Measurements from ENCODE around the gene FAIM.

The FAIM gene

DNA sequence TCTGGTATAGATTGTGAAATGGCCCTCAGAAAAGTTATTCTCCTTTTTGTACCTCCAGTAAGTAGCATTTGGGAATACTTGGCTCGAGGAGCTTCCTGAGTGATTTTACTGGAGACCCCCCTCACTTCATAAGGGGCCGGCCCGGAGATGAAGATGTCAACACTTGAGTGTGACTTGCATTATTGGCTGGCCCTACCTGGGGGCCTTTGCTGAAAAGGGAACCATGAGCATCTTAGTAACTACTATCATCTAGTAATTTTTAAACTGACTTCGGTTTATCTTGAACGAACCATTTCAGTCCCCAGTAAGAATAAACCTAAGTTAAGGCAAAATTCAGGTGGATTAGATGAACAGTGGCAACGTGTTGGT is 1.3 kb downstream of the FAIM start:
- TF ChIP-seq, protein P1, sequence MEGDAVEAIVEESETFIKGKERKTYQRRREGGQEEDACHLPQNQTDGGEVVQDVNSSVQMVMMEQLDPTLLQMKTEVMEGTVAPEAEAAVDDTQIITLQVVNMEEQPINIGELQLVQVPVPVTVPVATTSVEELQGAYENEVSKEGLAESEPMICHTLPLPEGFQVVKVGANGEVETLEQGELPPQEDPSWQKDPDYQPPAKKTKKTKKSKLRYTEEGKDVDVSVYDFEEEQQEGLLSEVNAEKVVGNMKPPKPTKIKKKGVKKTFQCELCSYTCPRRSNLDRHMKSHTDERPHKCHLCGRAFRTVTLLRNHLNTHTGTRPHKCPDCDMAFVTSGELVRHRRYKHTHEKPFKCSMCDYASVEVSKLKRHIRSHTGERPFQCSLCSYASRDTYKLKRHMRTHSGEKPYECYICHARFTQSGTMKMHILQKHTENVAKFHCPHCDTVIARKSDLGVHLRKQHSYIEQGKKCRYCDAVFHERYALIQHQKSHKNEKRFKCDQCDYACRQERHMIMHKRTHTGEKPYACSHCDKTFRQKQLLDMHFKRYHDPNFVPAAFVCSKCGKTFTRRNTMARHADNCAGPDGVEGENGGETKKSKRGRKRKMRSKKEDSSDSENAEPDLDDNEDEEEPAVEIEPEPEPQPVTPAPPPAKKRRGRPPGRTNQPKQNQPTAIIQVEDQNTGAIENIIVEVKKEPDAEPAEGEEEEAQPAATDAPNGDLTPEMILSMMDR (IDR thresholded peaks at IDR 0.05; ENCODE audit: insufficient read depth, low read depth, low read length, missing control alignments) = no peak
- no peak for DNase-seq (ENCODE audit: low read depth)
- no peak overlapping the region for H3K4me3 ChIP-seq (ENCODE audit: low read depth, low read length)

DNA sequence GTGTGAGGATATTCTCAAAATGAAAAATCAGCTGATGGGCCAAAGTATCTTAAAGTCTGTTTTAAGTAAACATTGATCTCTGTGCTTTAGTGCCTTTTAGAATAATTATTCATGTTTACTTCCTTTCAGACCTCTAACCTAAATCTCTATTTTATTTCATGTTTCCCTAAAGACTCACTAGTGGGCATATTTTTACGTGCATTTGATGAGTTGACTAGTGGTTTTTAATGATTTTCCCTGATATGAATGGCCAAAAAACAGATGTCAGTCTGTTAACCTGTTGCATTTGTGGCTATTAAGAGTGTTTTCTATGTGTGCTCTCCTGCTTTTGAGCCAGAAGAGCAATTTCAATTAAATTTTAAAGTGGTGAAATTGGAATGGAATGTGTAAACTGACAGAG is 6.9 kb downstream of the FAIM start:
- H3K4me3 ChIP-seq (ENCODE audit: low read depth, low read length) = no peak overlapping the region
- no peak for DNase-seq (ENCODE audit: low read depth)
- TF ChIP-seq, protein P1 (IDR thresholded peaks at IDR 0.05; ENCODE audit: insufficient read depth, low read depth, low read length, missing control alignments) = no peak

GRCh38 chr3:138620431-138620830 is 11.9 kb downstream of the FAIM start:
- TF ChIP-seq, protein P1 (IDR thresholded peaks at IDR 0.05; ENCODE audit: insufficient read depth, low read depth, low read length, missing control alignments) = no peak
- no peak for DNase-seq (ENCODE audit: low read depth)
- H3K4me3 ChIP-seq (ENCODE audit: low read depth, low read length) = no peak overlapping the region

DNA sequence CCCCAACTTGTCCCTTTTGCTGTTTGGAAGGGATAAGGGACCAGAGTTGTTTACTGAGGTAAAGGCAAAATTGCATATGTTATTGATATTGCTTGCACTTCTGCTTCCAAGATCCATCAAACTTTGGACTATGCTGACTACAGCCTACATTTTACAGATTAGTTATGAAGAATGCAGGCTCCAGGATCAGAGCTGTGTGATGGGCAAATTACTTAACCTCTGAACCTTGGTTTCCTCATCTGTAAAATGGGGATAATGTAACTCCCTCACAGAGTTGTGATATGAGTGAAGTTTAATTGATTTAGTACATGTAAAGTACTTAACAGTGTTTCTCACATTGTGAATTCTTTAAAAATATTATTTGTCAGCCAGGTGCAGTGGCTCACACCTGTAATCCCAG is 15.9 kb downstream of the FAIM start:
- TF ChIP-seq, protein P1 (IDR thresholded peaks at IDR 0.05; ENCODE audit: insufficient read depth, low read depth, low read length, missing control alignments) = no peak

DNA sequence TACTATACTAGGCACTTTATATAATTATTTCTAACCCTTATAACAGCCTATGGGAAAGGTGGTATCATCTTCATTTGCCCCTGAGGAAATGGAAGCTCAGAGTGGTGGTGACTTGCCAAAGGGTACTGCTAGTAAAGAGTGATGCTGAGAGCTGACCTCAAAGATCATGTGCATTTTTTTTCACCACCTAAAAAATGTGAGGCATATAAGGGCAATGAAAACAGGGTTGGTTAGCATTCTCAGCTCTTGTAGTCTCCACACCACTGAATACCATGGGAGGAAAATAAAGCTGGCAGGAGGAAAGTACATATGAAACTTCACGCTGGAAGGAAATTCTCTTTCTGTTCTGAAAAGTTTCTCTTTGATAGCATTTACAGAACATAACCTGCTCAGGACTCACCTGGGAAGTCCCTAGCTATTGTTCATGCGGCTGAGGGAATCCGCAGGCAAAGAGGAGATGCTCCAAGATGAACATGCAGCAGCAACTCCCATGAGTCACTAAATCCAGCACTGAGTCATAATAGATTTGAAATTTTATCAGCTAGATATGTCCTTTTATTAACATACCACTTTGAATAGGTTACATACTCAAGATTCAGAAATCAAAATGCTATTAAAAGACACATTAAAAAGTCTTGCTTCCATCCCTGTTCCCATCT is 17.3 kb downstream of the FAIM start:
- TF ChIP-seq, protein P1 (IDR thresholded peaks at IDR 0.05; ENCODE audit: insufficient read depth, low read depth, low read length, missing control alignments) = no peak

More for the DNA sequence above, 15.9 kb downstream of the FAIM start:
- DNase-seq (ENCODE audit: low read depth) = no peak
- no peak overlapping the region for H3K4me3 ChIP-seq (ENCODE audit: low read depth, low read length)

GRCh38 chr3:138629526-138629925 is 21.0 kb downstream of the FAIM start:
- no peak for DNase-seq (ENCODE audit: low read depth)
- H3K4me3 ChIP-seq (ENCODE audit: low read depth, low read length) = no peak overlapping the region
- TF ChIP-seq, protein P1 (IDR thresholded peaks at IDR 0.05; ENCODE audit: insufficient read depth, low read depth, low read length, missing control alignments) = no peak

More for the DNA sequence above, 17.3 kb downstream of the FAIM start:
- H3K4me3 ChIP-seq (ENCODE audit: low read depth, low read length) = no peak overlapping the region
- no peak for DNase-seq (ENCODE audit: low read depth)

- no peak overlapping the region for H3K4me3 ChIP-seq (ENCODE audit: low read depth, low read length)
- no peak for DNase-seq (ENCODE audit: low read depth)
- TF ChIP-seq, protein P1 (IDR thresholded peaks at IDR 0.05; ENCODE audit: insufficient read depth, low read depth, low read length, missing control alignments) = no peak
Observed at GRCh38 chr3:138638641-138639040, 30.1 kb downstream of the FAIM start.

All from GM12865 (cell line).